ENCODE data around the gene PHACTR1. TPM values are rescaled to one million over a fixed set of nuclear protein-coding genes. Genes with fewer than 3 reads are reported as not detected.

The PHACTR1 gene
- total RNA-seq, 1 experiment from 2014 or later, result 2.6 TPM

DNA sequence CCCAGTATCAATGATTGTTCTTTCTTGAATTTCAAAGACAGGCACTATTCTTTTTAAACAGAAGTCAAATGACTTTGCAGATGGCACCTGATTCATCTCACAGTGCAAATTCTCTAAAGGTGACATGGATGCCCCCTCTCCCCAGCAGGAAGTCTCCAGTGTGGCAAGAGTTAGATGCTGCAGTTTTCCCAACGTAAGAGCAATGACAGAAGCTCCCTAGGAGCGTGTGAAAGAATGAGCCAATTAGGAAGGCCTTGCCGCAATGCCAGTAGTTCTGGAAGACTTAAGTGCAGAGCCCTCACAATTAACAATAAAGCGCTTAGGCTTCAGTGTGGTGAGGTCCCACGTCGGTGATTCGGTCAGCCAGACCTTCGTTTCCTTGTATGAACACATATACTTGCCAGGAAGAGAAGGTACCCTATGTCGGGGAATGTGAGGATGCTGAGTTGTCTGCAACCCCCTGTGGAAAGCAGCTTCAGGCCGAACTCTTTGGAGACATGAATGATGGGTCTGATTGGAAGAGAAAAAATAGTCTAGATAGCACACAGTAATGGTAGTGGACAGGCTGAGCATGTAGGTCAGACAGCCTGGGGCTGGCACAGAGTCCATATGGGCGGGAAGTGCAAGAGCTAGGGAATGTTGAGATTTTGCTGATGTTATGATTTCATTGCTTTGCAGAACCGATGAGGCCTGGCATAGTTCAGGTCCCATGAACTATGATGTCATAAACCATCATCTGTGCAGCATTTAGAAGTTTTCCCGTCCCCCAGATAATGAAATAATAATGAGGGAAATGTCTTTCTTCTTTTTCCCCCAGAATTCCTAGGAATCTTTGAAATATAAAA, 132.6 kb downstream of the PHACTR1 start:
- CTCF ChIA-PET, result no interaction called here
- BruUV-seq (replicated peaks), result no TSS peak
- intact Hi-C loops (cut with micrococcal nuclease; ENCODE audit: unreplicated experiment), result no loop called here
- Histone ChIP-seq H3K9me3 (ENCODE audit: low read depth, low read length, poor library complexity, severe bottlenecking) (no peaks in the 10 kb centered on the region), H3K36me3 (ENCODE audit: insufficient read depth, low read length, poor library complexity, severe bottlenecking) (no peaks in the 10 kb centered on the region), H3K27ac (ENCODE audit: low read depth, low read length, poor library complexity, severe bottlenecking) (no peak overlapping the region), H3K27me3 (replicated peaks; ENCODE audit: insufficient read depth, low read depth, low read length, poor library complexity) (no peaks in the 10 kb centered on the region), H3K4me3 (ENCODE audit: low read depth, low read length, poor library complexity, severe bottlenecking) (no peak overlapping the region), H3K4me1 (ENCODE audit: insufficient read depth, low read length, poor library complexity, severe bottlenecking) (no peaks in the 10 kb centered on the region)
- POLR2A ChIA-PET (ENCODE audit: low non-redundant PET), result interaction anchor here (0.5 kb wide), 1 partner anchor 127 kb away, joined by 6 read pairs; no protein-coding TSS in a partner anchor
- DNase-seq (ENCODE audit: low spot score), result peak; percentile 11
- TF ChIP-seq EZH2 (IDR thresholded peaks at IDR 0.05; ENCODE audit: borderline replicate concordance, low read depth, low read length, poor library complexity, severe bottlenecking), result no peak
- TF ChIP-seq, protein P1, sequence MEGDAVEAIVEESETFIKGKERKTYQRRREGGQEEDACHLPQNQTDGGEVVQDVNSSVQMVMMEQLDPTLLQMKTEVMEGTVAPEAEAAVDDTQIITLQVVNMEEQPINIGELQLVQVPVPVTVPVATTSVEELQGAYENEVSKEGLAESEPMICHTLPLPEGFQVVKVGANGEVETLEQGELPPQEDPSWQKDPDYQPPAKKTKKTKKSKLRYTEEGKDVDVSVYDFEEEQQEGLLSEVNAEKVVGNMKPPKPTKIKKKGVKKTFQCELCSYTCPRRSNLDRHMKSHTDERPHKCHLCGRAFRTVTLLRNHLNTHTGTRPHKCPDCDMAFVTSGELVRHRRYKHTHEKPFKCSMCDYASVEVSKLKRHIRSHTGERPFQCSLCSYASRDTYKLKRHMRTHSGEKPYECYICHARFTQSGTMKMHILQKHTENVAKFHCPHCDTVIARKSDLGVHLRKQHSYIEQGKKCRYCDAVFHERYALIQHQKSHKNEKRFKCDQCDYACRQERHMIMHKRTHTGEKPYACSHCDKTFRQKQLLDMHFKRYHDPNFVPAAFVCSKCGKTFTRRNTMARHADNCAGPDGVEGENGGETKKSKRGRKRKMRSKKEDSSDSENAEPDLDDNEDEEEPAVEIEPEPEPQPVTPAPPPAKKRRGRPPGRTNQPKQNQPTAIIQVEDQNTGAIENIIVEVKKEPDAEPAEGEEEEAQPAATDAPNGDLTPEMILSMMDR (conservative IDR thresholded peaks at IDR 0.05; ENCODE audit: low read depth, low read length), result no peak

DNA sequence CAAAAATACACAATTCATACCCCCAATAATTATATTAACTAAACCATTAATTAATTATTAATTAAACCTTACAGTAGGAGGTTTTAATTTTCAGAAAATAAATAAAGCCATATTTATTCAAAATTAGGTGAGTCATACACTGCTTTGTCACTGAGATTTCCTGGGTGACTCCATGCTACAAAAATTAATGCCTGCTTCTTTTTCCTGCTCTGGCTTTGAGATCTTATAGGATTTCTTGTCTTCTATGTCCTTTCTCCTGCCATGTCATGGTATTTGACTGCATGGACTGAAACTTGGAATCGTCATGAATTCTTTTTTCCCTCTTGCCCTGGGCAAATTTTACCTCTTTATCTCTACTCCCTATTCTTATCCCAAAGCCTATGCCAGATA, 133.2 kb downstream of the PHACTR1 start:
- CTCF ChIA-PET, result no interaction called here
- H3K27me3 ChIP-seq (replicated peaks; ENCODE audit: insufficient read depth, low read depth, low read length, poor library complexity), result no peaks in the 10 kb centered on the region
- no peaks in the 10 kb centered on the region for H3K4me1 ChIP-seq (ENCODE audit: insufficient read depth, low read length, poor library complexity, severe bottlenecking)
- intact Hi-C loops (cut with micrococcal nuclease; ENCODE audit: unreplicated experiment), result no loop called here
- BruUV-seq (replicated peaks), result no TSS peak
- no peak for DNase-seq (ENCODE audit: low spot score)
- H3K27ac ChIP-seq (ENCODE audit: low read depth, low read length, poor library complexity, severe bottlenecking), result no peak overlapping the region
- TF ChIP-seq EZH2 (IDR thresholded peaks at IDR 0.05; ENCODE audit: borderline replicate concordance, low read depth, low read length, poor library complexity, severe bottlenecking), result no peak
- TF ChIP-seq, protein P1 (conservative IDR thresholded peaks at IDR 0.05; ENCODE audit: low read depth, low read length), result no peak
- H3K36me3 ChIP-seq (ENCODE audit: insufficient read depth, low read length, poor library complexity, severe bottlenecking), result no peaks in the 10 kb centered on the region
- no peaks in the 10 kb centered on the region for H3K9me3 ChIP-seq (ENCODE audit: low read depth, low read length, poor library complexity, severe bottlenecking)
- POLR2A ChIA-PET (ENCODE audit: low non-redundant PET), result interaction anchor here (0.5 kb wide), 1 partner anchor 127 kb away, joined by 6 read pairs; no protein-coding TSS in a partner anchor
- H3K4me3 ChIP-seq (ENCODE audit: low read depth, low read length, poor library complexity, severe bottlenecking), result no peak overlapping the region

DNA sequence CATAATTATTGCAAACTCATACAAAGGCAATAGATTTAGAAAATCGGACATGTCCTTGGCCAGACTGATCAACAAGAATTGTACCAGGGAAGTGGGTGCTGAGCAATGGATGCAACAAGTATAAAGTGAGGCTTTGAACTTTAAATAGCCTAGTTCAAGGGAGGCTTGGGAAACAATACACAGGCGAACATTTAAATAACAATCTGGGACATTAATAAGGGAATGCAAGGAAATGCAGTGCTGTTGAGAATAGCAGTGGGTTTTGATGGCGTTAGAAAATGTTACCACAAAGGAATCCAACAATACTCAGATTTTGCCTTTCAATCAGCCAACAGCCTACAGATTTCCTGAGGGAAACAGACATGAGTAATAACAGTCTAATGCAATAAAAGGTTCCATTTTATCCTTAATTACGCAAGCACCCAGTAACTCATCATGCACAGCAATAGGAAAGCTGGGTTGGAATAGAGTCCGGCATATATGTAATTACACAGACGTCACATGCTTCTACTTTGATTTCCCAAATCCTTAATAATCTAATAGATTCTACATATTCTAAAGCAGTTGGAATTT, 134.6 kb downstream of the PHACTR1 start:
- Histone ChIP-seq H3K9me3 (ENCODE audit: low read depth, low read length, poor library complexity, severe bottlenecking) (no peaks in the 10 kb centered on the region), H3K4me3 (ENCODE audit: low read depth, low read length, poor library complexity, severe bottlenecking) (no peak overlapping the region), H3K27me3 (replicated peaks; ENCODE audit: insufficient read depth, low read depth, low read length, poor library complexity) (no peaks in the 10 kb centered on the region), H3K4me1 (ENCODE audit: insufficient read depth, low read length, poor library complexity, severe bottlenecking) (no peaks in the 10 kb centered on the region), H3K36me3 (ENCODE audit: insufficient read depth, low read length, poor library complexity, severe bottlenecking) (no peaks in the 10 kb centered on the region), H3K27ac (ENCODE audit: low read depth, low read length, poor library complexity, severe bottlenecking) (no peak overlapping the region)
- ChIA-PET POLR2A (ENCODE audit: low non-redundant PET) (no interaction called here), CTCF (no interaction called here)
- no TSS peak for BruUV-seq (replicated peaks)
- DNase-seq (ENCODE audit: low spot score), result no peak
- TF ChIP-seq EZH2 (IDR thresholded peaks at IDR 0.05; ENCODE audit: borderline replicate concordance, low read depth, low read length, poor library complexity, severe bottlenecking), result no peak
- TF ChIP-seq, protein P1 (conservative IDR thresholded peaks at IDR 0.05; ENCODE audit: low read depth, low read length), result no peak
- intact Hi-C loops (cut with micrococcal nuclease; ENCODE audit: unreplicated experiment), result no loop called here
